ENCODE data around the gene FAM200C.

Gene FAM200C

GRCh38 chr5:160367261-160367660, 32.6 kb downstream of the FAM200C start:
- no peak for DNase-seq (ENCODE audit: low spot score)

- no peak for DNase-seq (ENCODE audit: low spot score)
Observed at GRCh38 chr5:160366230-160366629, 33.6 kb downstream of the FAM200C start.

GRCh38 chr5:160363660-160364395, 36.0 kb downstream of the FAM200C start:
- no peak for DNase-seq (ENCODE audit: low spot score)

- DNase-seq (ENCODE audit: low spot score) = no peak
Observed at GRCh38 chr5:160363211-160363610, 36.6 kb downstream of the FAM200C start.

- DNase-seq (ENCODE audit: low spot score) = no peak
Observed at GRCh38 chr5:160361624-160362228, 38.1 kb downstream of the FAM200C start.

- no peak for DNase-seq (ENCODE audit: low spot score)
Observed at GRCh38 chr5:160360310-160360709, 39.5 kb downstream of the FAM200C start.

GRCh38 chr5:160359816-160360215, 40.0 kb downstream of the FAM200C start:
- no peak for DNase-seq (ENCODE audit: low spot score)

- DNase-seq (ENCODE audit: low spot score) = no peak
Observed at GRCh38 chr5:160359242-160359641, 40.6 kb downstream of the FAM200C start.

GRCh38 chr5:160357861-160358411, 41.9 kb downstream of the FAM200C start:
- peak; percentile 21 for DNase-seq (ENCODE audit: low spot score)

GRCh38 chr5:160357394-160357793, 42.5 kb downstream of the FAM200C start:
- DNase-seq (ENCODE audit: low spot score) = no peak

GRCh38 chr5:160356550-160357347, 43.1 kb downstream of the FAM200C start:
- no peak for DNase-seq (ENCODE audit: low spot score)

- no peak for DNase-seq (ENCODE audit: low spot score)
Observed at GRCh38 chr5:160354666-160355065, 45.2 kb downstream of the FAM200C start.

- peak; percentile 72 for DNase-seq (ENCODE audit: low spot score)
Observed at GRCh38 chr5:160353379-160353778, 46.5 kb downstream of the FAM200C start.

- DNase-seq (ENCODE audit: low spot score) = no peak
Observed at GRCh38 chr5:160352308-160352707, 47.5 kb downstream of the FAM200C start.

- no peak for DNase-seq (ENCODE audit: low spot score)
Observed at GRCh38 chr5:160349935-160350303, 49.9 kb downstream of the FAM200C start.

- DNase-seq (ENCODE audit: low spot score) = no peak
Observed at GRCh38 chr5:160349249-160349934, 50.5 kb downstream of the FAM200C start.

- DNase-seq (ENCODE audit: low spot score) = no peak
Observed at GRCh38 chr5:160348080-160348479, 51.8 kb downstream of the FAM200C start.

GRCh38 chr5:160347448-160347847, 52.4 kb downstream of the FAM200C start:
- no peak for DNase-seq (ENCODE audit: low spot score)

Measured in Ammon's horn (tissue), 1 donor.